CD4-positive, alpha-beta T cell (primary cell): ENCODE data around the gene PCDH9. TPM values are rescaled to one million over a fixed set of nuclear protein-coding genes. Genes with fewer than 3 reads are reported as not detected.

Source experiments
- ATAC-seq: fragments of 200-7000 bp; cut with Tn5 transposase; one replicate; pipeline ENCODE4 v1.10.0; 2022; ENCODE audit warnings: mild to moderate bottlenecking; ENCODE audit not compliant: poor library complexity
- CTCF ChIA-PET: fragments of 350-600 bp; sonication (Branson Sonifier 250); formaldehyde crosslinking; loops from one replicate; lab custom pipeline; 2021; ENCODE audit warnings: antibody characterized with exemption, inconsistent platforms; lab: Charles Lee
- POLR2A ChIA-PET: fragments of 350-600 bp; sonication (Branson Sonifier 250); formaldehyde crosslinking; loops from one replicate; lab custom pipeline; 2021; ENCODE audit warnings: antibody characterized with exemption, inconsistent platforms; lab: Charles Lee
- DNase-seq, 14 experiments: peaks; one replicate each; pipeline ENCODE4 v3.0.0-alpha.2; 2013 to 2020; ENCODE audit warnings: mixed read lengths in 2 of 14
- H3K27ac ChIP-seq, 2 donors: one replicate each; pipeline versions ENCODE4 v1.5.1 to v1.7.0; 2013; ENCODE audit warnings: low read length in 2 of 2, low read depth in 1 of 2, mild to moderate bottlenecking in 1 of 2
- H3K27me3 ChIP-seq, 2 experiments: 1 replicate in 1 of 2; 2 replicates in 1 of 2; pipeline versions ENCODE4 v1.6.1 to v1.7.0; 2013; ENCODE audit warnings: low read length in 2 of 2, control low read depth in 1 of 2, mild to moderate bottlenecking in 1 of 2, moderate library complexity in 1 of 2; ENCODE audit not compliant: insufficient read depth in 2 of 2, control insufficient read depth in 1 of 2
- H3K36me3 ChIP-seq: one replicate; pipeline ENCODE4 v1.6.1; 2013; ENCODE audit warnings: low read length, control low read depth; ENCODE audit not compliant: insufficient read depth
- H3K4me1 ChIP-seq: one replicate; pipeline ENCODE4 v1.6.1; 2013; ENCODE audit warnings: low read length, control low read depth; ENCODE audit not compliant: insufficient read depth
- H3K4me3 ChIP-seq: one replicate; pipeline ENCODE4 v1.5.1; 2013; ENCODE audit warnings: mild to moderate bottlenecking, low read length, moderate library complexity
- H3K9me3 ChIP-seq, 2 experiments: 1 replicate in 1 of 2; 2 replicates in 1 of 2; pipeline versions ENCODE4 v1.6.1 to v1.7.0; 2013; ENCODE audit warnings: low read length in 2 of 2, mild to moderate bottlenecking in 2 of 2, control low read depth in 1 of 2, moderate library complexity in 1 of 2; ENCODE audit not compliant: control insufficient read depth in 1 of 2, insufficient read depth in 1 of 2
- H3K27ac Mint-ChIP-seq: one replicate; pipeline ENCODE4 v1.8.0; 2020; ENCODE audit warnings: mixed read lengths
- H3K27me3 Mint-ChIP-seq: one replicate; pipeline ENCODE4 v1.8.0; 2021; ENCODE audit warnings: mixed read lengths
- H3K36me3 Mint-ChIP-seq: one replicate; pipeline ENCODE4 v1.8.0; 2021; ENCODE audit warnings: low read depth, mixed read lengths
- H3K4me1 Mint-ChIP-seq: one replicate; pipeline ENCODE4 v1.8.0; 2021; ENCODE audit warnings: low read depth, mixed read lengths
- H3K4me3 Mint-ChIP-seq: one replicate; pipeline ENCODE4 v1.8.0; 2020; ENCODE audit warnings: mild to moderate bottlenecking, mixed read lengths
- H3K9me3 Mint-ChIP-seq: one replicate; pipeline ENCODE4 v1.8.0; 2020; ENCODE audit warnings: mixed read lengths
- CTCF ChIP-seq: fragments of 200-600 bp; IDR thresholded peaks from one replicate; pipeline ENCODE4 v1.8.0; 2022; ENCODE audit warnings: antibody characterized with exemption, mild to moderate bottlenecking
- intact Hi-C, 2 experiments: fragments of 100-400 bp; cut with DNase I in 1 of 2; cut with micrococcal nuclease in 1 of 2; formaldehyde crosslinking; loops; one replicate each; pipeline versions ENCODE4 v1.15.1 to v1.9.0; 2023 to 2025; cut with DNase I, micrococcal nuclease
- total RNA-seq, 174 experiments: library from RNA in 2 of 174; stranded (reverse) in 2 of 174; gene quantifications; one replicate each; pipeline ENCODE4 v1.2.3 and lab custom pipeline; 2021 to 2026

The PCDH9 gene
- total RNA-seq, 2 experiments from 2014 or later = 0.08 to 0.19 TPM

- DNase-seq (no peak), ATAC-seq (no peak)
- Histone ChIP-seq H3K27ac (no peak overlapping the region), H3K36me3 (no peaks in the 10 kb centered on the region), H3K27me3 (no peaks in the 10 kb centered on the region), H3K4me3 (no peak overlapping the region), H3K4me1 (no peaks in the 10 kb centered on the region), H3K9me3 (peaks cover 0 to 3% of the 10 kb centered on the region in 2 experiments)
- no peaks in the 10 kb centered on the region for H3K9me3 Mint-ChIP-seq
- intact Hi-C loops = no loop called here
- CTCF ChIA-PET = interaction anchor here (1.0 kb wide), 1 partner anchor 12 kb away, joined by 3 read pairs; no protein-coding TSS in a partner anchor
- POLR2A ChIA-PET = no interaction called here
- no peak overlapping the region for H3K27ac Mint-ChIP-seq
- H3K27me3 Mint-ChIP-seq = no peaks in the 10 kb centered on the region
- no peak overlapping the region for H3K4me3 Mint-ChIP-seq
- TF ChIP-seq CTCF = no peak
- H3K4me1 Mint-ChIP-seq = no peaks in the 10 kb centered on the region
- H3K36me3 Mint-ChIP-seq = no peaks in the 10 kb centered on the region
Observed at GRCh38 chr13:66965181-66965580, 265.0 kb downstream of the PCDH9 start.

GRCh38 chr13:66962953-66963352, 267.2 kb downstream of the PCDH9 start:
- Mint-ChIP-seq H3K36me3 (no peaks in the 10 kb centered on the region), H3K27me3 (no peaks in the 10 kb centered on the region)

GRCh38 chr13:66958611-66959010, 271.5 kb downstream of the PCDH9 start:
- Mint-ChIP-seq H3K4me3 (no peak overlapping the region), H3K27me3 (no peaks in the 10 kb centered on the region), H3K27ac (no peak overlapping the region), H3K4me1 (peaks cover 5% of the 10 kb centered on the region), H3K36me3 (no peaks in the 10 kb centered on the region), H3K9me3 (no peaks in the 10 kb centered on the region)
- no peak for TF ChIP-seq CTCF
- POLR2A ChIA-PET = no interaction called here
- DNase-seq (no peak), ATAC-seq (no peak)
- intact Hi-C loops = no loop called here
- no peaks in the 10 kb centered on the region for H3K4me1 ChIP-seq
- H3K27me3 ChIP-seq = no peaks in the 10 kb centered on the region
- H3K36me3 ChIP-seq = no peaks in the 10 kb centered on the region
- peaks cover 0 to 3% of the 10 kb centered on the region in 2 experiments for H3K9me3 ChIP-seq
- no peak overlapping the region for H3K4me3 ChIP-seq
- CTCF ChIA-PET = no interaction called here
- no peak overlapping the region for H3K27ac ChIP-seq

More at GRCh38 chr13:66962953-66963352, 267.2 kb downstream of the PCDH9 start:
- H3K4me1 Mint-ChIP-seq = peaks cover 5% of the 10 kb centered on the region
- ChIA-PET POLR2A (no interaction called here), CTCF (no interaction called here)
- no peaks in the 10 kb centered on the region for H3K4me1 ChIP-seq
- no peaks in the 10 kb centered on the region for H3K27me3 ChIP-seq
- H3K9me3 Mint-ChIP-seq = no peaks in the 10 kb centered on the region
- peaks cover 0 to 3% of the 10 kb centered on the region in 2 experiments for H3K9me3 ChIP-seq
- intact Hi-C loops = no loop called here
- H3K27ac Mint-ChIP-seq = no peak overlapping the region
- H3K4me3 ChIP-seq = no peak overlapping the region
- no peak overlapping the region for H3K4me3 Mint-ChIP-seq
- ATAC-seq (no peak), DNase-seq (no peak)
- H3K36me3 ChIP-seq = no peaks in the 10 kb centered on the region
- no peak for TF ChIP-seq CTCF
- H3K27ac ChIP-seq = no peak overlapping the region
